ENCODE data around the gene NAT8L.
A peak's percentile ranks its signal among the peaks of the same experiment; 100 is the strongest.

NAT8L gene

GRCh38 chr4:2046031-2046961 is 12.8 kb upstream of the NAT8L start:
- no peak for DNase-seq

GRCh38 chr4:2047031-2047660 is 12.0 kb upstream of the NAT8L start:
- DNase-seq: no peak

GRCh38 chr4:2047781-2048581 is 11.1 kb upstream of the NAT8L start:
- DNase-seq: no peak

GRCh38 chr4:2048831-2049230 is 10.3 kb upstream of the NAT8L start:
- DNase-seq: no peak

GRCh38 chr4:2049381-2049780 is 9.7 kb upstream of the NAT8L start:
- DNase-seq: no peak

- DNase-seq: no peak
These were observed 9.3 kb upstream of the NAT8L start for GRCh38 chr4:2049811-2050210.

GRCh38 chr4:2051086-2051485 is 8.0 kb upstream of the NAT8L start:
- no peak for DNase-seq

GRCh38 chr4:2054217-2054616 is 4.9 kb upstream of the NAT8L start:
- no peak for DNase-seq

- no peak for DNase-seq
These were observed 1.6 kb upstream of the NAT8L start for GRCh38 chr4:2057382-2058065.

- DNase-seq: peak in 1 of 2 experiments; percentile 23
These were observed 672 bp upstream of the NAT8L start for GRCh38 chr4:2058264-2059045.

GRCh38 chr4:2059726-2060602 is 837 bp downstream of the NAT8L start:
- no peak for DNase-seq

GRCh38 chr4:2060611-2061185 is 1.6 kb downstream of the NAT8L start:
- no peak for DNase-seq

GRCh38 chr4:2061186-2062131 is 2.3 kb downstream of the NAT8L start:
- no peak for DNase-seq

- no peak for DNase-seq
These were observed 3.2 kb downstream of the NAT8L start for GRCh38 chr4:2062168-2062807.

GRCh38 chr4:2062808-2063524 is 3.8 kb downstream of the NAT8L start:
- DNase-seq: no peak

- no peak for DNase-seq
These were observed 4.6 kb downstream of the NAT8L start for GRCh38 chr4:2063557-2064275.

- no peak for DNase-seq
These were observed 5.3 kb downstream of the NAT8L start for GRCh38 chr4:2064276-2064991.

Data from NCI-H187 (cell line).